HTR-8/SVneo (cell line): ENCODE data around the gene HNRNPA2B1.
"Not testable (repeated sequence)": the region's sequence is repeated elsewhere in the genome, so short reads cannot be mapped to it uniquely, and the experiment has no call there.

Experiments
- DNase-seq: peaks from one replicate; pipeline ENCODE4 v3.0.0; 2011; ENCODE audit warnings: low spot score, mixed read lengths; ENCODE audit not compliant: insufficient read length
- FAIRE-seq: peaks from 2 replicates; lab custom pipeline; 2011; peaks lifted over from hg19 to GRCh38; lab: Jason Lieb, UNC

HNRNPA2B1 gene

GRCh38 chr7:26198781-26199169 is 1.8 kb downstream of the HNRNPA2B1 start:
- no peak for DNase-seq
- no peak for FAIRE-seq

DNA sequence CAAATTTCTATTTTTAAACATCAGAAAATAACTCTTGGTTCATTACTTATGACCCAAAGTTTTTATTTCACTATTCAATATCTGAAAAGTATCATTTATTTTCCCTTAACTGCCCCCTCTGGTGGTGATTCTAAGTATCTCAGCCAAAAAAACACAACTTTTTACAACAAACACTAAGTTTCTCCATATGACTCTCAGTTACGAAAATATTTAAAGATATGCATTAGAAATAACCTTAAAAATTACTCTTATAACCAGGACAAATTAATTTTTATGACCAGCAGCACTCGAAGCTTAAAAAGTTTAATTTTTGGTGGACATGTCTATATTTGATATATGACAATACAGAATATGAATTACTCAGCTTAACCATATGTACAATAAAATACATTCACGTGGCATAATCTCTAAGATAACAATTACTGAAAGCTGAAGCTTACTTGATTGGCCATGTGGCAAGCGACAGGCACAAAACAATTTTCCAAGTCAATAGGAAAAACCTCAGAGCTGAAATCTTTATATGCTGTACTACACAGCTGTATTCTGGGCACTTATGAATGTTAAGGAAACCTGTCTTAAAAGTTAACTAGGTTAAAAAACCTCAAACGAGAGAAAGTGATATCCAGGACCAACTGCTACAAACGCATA is 2.3 kb downstream of the HNRNPA2B1 start:
- FAIRE-seq (no peak), DNase-seq (no peak)

DNA sequence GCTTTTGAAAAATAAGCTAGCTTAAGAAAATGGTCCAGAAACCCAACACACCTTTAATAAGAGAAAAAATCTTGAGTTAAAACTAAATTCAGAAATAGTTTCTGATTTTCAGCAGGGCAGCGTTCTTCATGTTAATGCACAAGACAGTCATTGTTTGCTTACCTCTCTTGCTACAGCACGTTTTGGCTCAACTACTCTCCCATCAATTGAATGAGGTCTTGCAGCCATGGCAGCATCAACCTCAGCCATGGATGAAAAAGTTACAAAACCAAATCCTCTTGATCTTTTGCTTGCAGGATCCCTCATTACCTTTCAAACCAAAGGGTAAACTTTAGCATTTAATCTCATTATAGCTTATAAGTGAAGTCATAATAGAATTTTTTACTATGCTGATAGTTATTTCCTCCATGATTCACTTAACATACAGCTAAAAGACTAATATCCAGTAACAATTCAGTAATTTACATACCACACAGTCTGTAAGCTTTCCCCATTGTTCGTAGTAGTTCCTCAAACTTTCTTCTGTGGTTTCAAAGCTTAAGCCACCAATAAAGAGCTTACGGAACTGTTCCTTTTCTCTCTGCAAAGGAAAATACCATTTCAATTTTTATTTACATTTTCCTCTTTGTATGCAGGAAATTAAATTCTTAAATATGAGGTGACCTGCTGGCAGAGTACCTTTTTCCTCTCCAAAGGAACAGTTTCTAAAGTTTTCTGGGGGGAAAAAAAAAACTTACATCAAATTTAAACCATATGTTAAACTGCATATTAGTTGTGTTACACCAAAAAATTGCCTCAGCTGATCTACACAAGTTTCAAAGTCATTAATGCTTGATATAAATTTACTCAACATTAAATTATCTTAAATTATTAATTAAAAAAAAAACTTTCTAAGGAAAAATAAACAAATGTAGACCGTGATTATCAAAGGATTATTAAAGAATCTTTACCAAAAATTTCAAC is 3.1 kb downstream of the HNRNPA2B1 start:
- FAIRE-seq (no peak), DNase-seq (no peak)

GRCh38 chr7:26195867-26196657 is 4.5 kb downstream of the HNRNPA2B1 start:
- FAIRE-seq (no peak), DNase-seq (no peak)

DNA sequence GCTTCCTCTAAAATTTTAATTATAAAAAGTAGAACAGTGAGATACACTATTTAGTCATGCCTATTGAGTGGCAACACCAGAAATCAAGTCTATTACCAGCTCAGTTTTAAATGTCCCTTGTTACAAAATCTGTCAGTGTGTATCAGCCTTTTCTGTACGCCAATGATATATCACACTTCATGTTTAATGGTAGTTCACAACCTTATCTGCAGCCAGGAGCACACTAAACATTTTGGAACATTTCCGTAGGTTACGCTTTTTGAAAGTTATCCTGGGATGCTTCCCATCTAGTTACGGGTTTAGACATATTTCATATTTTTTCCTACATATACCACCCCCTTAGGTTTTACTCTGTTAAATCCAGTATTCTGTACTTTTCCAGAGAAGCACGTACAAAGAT is 5.4 kb downstream of the HNRNPA2B1 start:
- no peak for FAIRE-seq
- DNase-seq = no peak

- not testable (repeated sequence) for FAIRE-seq
Measured at GRCh38 chr7:26194764-26195163, 5.8 kb downstream of the HNRNPA2B1 start.

DNA sequence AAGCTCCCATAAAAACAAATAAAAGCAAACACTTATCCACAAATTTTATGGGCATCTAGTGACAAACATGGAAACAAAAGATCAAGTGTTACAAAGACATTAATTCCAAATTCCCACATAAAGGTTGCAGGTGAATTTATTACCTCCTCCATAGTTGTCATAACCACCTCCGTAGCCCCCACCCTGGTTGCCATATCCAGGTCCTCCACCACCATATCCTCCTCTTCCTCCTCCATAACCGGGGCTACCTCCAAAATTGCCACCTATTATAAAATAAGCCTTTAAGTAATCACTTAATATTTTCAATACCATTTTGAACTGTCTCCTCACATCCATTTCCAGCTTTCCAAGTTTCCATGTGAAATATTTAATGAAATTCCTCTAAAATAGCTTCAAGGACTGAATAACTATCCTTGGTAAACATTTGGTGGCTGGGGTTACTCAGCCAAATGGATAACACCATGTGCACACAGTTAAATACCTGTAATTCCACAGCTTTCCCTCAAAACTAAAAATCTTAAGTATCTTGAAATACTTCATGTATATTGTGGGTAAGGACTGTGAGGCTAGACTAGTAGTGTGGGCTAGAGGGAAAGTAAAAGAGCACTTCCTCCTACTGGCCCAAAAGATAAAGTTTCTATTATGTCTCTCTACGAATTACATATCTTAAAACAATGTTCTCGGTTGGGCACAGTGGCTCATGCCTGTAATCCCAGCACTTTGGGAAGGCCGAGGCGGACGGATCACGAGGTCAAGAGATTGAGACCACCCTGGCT is 6.9 kb downstream of the HNRNPA2B1 start:
- DNase-seq = no peak
- FAIRE-seq = no peak

More at GRCh38 chr7:26194764-26195163, 5.8 kb downstream of the HNRNPA2B1 start:
- DNase-seq = not testable (repeated sequence)

DNA sequence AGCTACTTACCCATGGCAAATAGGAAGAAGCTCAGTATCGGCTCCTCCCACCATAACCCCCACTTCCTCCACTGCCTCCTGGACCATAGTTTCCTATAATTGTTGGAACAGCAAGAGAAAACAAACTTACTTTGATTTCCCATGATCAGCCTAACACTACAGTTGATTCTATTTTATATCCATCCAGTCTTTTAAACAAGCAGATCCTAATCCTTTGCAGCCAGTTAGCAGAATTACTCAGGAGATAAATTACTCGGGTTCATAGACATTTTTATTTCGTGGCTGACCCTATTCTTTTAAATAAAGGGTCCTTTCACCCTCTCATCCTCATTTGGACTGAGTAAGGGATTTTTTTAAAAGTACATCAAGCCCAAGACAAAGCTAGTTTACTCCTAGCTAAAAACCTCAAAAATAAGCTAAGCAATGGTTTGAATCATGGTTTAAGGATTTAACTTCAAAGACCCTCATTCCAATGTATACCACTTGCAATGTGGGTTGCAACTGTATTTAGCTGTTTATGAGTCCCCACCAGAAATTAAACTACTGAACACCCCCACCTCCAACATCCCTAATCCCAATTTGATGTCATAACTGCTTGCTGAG is 8.0 kb downstream of the HNRNPA2B1 start:
- FAIRE-seq = no peak
- no peak for DNase-seq

GRCh38 chr7:26191974-26192479 is 8.5 kb downstream of the HNRNPA2B1 start:
- FAIRE-seq = no peak
- no peak for DNase-seq

DNA sequence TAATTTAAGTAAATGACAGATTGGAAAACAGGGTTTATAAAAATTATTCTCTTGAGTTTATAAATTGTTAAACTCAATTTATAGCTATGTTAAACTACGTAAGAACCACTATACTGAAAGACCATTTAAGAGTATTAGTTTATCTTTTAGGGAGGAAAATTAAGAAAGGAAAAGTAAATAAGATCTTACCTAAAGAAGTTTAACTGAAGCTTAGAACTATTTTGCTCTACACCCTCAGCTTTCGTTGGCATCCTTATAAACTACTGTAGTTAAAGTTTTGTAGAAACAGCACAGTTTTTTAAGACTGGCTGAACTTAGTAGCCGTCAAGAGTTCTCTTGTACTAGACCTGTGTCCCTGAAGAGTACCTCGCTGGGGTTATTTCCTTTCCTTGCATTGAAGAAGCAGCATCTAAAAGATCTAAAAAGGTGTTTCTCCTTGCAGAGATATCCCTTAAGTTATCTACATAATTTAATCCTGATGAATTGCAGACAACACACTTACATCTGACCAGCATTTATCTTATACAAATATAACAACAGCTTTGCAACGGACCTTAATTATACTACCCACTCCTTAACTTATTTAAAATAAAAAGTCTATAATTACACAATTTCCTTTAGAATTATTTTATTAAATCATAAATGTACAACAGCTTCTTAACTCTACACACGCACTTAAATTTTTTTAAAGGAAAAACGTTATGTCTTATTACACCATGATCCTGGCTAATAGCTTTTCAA is 9.1 kb downstream of the HNRNPA2B1 start:
- DNase-seq = no peak
- FAIRE-seq = no peak

- no peak for DNase-seq
- FAIRE-seq = no peak
Measured at GRCh38 chr7:26190417-26190869, 10.1 kb downstream of the HNRNPA2B1 start.

DNA sequence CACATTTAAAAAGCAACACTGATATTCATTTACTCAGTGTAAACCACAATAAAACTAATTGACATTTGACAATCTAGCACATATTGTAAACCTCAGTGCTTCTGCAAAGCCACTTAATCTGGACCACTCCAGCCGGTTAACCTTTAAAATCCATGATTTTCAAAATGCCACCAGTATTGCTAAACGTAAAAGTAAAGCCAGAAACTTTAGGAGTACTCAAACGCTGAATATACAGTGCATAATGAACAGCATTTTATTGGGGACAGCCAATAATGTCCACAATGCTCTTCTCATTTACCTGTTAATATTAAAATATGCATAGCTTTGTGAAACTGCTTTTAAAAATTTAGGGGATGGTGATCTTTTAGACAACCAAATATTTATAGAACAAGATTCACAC is 10.8 kb downstream of the HNRNPA2B1 start:
- FAIRE-seq = no peak
- DNase-seq = no peak

DNA sequence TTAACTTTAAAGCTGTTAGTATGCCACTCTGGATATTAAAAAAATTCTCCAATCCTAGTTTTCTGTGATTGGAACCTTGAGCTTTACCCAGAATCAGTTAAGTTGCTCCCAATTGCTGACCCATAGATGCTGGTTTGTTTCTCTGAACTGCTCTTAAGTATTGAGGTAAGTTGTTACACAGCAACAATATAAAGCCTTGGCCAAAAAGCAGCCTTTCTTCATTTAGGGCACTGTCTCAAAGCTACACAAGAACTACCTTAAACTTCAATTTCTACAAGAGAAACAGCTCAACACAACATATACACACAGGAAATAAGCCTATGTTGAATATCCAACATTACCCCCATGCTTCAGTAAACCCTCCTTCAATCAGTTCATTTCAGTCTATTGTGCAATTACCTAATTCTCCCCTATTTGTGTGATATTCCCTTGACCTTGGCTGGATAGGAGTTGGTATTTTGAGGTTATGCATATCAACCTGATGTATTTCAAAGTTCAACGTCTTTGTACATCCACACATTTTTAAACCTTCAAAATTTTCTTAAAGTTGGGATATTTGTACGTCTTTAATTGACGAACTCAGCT is 11.5 kb downstream of the HNRNPA2B1 start:
- DNase-seq (no peak), FAIRE-seq (peak; percentile 33)

DNA sequence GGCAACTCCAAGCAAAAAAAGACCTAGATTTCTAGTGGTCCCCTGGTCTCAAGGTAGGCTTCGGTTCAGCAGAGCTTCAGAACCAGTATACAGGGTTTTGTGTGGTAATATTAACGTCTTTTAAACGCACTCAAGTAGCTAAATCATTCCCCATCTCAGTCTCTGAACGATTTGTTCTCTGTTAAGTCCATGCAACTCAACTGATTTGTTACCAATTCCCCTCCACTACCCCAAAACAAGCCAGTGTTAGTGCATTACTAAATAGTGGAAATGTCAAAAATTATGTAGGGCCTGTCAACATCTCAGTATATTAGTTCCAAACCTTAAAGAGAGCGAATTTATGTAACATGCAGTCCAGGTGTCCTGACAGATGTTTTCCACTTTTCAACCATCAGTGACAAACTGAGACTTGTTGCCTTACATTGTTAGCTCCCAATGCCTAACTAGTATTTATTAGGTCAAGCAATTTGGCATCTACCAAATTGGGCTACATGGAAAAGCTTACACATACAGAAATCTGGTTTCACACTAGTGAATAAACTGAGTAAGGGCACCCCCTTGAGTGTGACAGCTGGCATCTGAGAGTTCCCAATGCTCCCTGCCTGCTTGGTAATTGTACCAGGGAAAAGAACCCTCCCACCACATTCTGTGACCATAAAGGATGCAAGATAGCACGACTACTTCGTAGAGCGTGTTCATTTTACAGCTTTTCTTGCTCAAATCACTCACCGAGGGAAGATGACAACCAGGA is 12.2 kb downstream of the HNRNPA2B1 start:
- DNase-seq = no peak
- no peak for FAIRE-seq

DNA sequence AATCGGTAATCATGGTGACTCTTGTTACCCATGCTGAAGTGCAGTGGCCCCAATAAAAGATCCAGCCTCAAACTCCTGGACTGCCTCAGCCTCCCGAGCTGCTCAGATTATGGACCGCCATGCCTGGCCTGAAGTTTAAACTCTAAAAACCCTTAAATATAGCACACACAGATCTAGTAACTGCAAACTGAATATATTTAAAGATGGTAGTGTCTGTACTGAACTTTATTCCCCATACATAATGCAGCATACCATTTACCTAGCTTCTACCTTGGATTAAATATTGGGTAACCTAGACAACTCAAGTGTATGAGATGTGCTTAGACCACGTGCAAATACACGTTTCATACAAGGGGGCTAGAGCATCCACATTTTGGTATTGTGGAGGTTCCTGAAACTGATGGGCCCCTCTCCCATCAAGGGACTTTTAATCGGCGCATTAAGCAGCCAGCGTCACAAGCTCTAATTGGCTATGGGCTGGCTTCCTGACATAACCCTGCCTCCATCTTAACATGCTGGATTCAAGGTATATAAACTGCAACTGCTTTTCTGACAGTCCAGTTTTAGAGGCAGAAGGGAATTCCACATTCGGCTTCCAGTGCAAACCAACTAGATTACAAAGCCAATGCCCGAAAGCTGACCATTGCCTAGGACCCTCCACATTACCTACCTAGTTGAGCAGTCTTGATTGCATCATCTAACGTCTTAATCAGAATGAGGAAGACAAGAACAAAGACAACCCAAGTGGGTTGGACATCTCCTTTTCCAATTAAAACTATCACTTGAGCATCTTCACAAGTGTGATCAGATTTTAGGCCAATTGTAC is 13.0 kb downstream of the HNRNPA2B1 start:
- no peak for DNase-seq

More for the DNA sequence above, 13.0 kb downstream of the HNRNPA2B1 start:
- no peak for FAIRE-seq
